CD14-positive monocyte (primary cell): Measurements from ENCODE around the gene TCP1. TPM values are rescaled to one million over a fixed set of nuclear protein-coding genes. Genes with fewer than 3 reads are reported as not detected.

ENCODE experiments used
- DNase-seq, 3 donors: peaks; one replicate each; pipeline ENCODE4 v3.0.0-alpha.2; 2011 to 2022
- H2AFZ ChIP-seq: 2 replicates; pipeline ENCODE4 v1.6.0; 2012; ENCODE audit warnings: mild to moderate bottlenecking, low read depth, low read length, inconsistent platforms; ENCODE audit not compliant: insufficient read depth, poor library complexity, severe bottlenecking
- H3K27ac ChIP-seq, 2 donors: 1 replicate in 1 of 2; 2 replicates in 1 of 2; pipeline ENCODE4 v1.5.1; 2012 to 2013; ENCODE audit warnings: low read length in 2 of 2, control low read depth in 1 of 2, inconsistent platforms in 1 of 2, low read depth in 1 of 2, mild to moderate bottlenecking in 1 of 2
- H3K27me3 ChIP-seq, 2 donors: one replicate each; pipeline versions ENCODE4 v1.6.0 to v1.6.1; 2011 to 2013; ENCODE audit warnings: low read length in 2 of 2; ENCODE audit not compliant: control insufficient read depth in 2 of 2, insufficient read depth in 2 of 2
- H3K36me3 ChIP-seq, 2 donors: replicated peaks in 1 of 2; 1 replicate in 1 of 2; 2 replicates in 1 of 2; pipeline versions ENCODE4 v1.5.1 to v1.6.1; 2012 to 2013; ENCODE audit warnings: low read length in 2 of 2, control low read depth in 1 of 2, inconsistent platforms in 1 of 2, mild to moderate bottlenecking in 1 of 2; ENCODE audit not compliant: insufficient read depth in 2 of 2, control insufficient read depth in 1 of 2
- H3K4me1 ChIP-seq, 2 donors: 1 replicate in 1 of 2; 2 replicates in 1 of 2; pipeline versions ENCODE4 v1.5.1 to v1.6.1; 2012 to 2013; ENCODE audit warnings: low read length in 2 of 2, control low read depth in 1 of 2, inconsistent platforms in 1 of 2, mild to moderate bottlenecking in 1 of 2, moderate library complexity in 1 of 2; ENCODE audit not compliant: insufficient read depth in 2 of 2, control insufficient read depth in 1 of 2
- H3K4me2 ChIP-seq: replicated peaks from 2 replicates; pipeline ENCODE3; 2012; ENCODE audit warnings: low read length, moderate library complexity, mild to moderate bottlenecking; ENCODE audit not compliant: poor library complexity, severe bottlenecking; ENCODE audit errors: extremely low read depth
- H3K4me3 ChIP-seq, 3 experiments: fragments of 200-600 bp in 1 of 3; sonication (generic) in 1 of 3; replicated peaks in 1 of 3; 1 replicate in 2 of 3; 2 replicates in 1 of 3; pipeline ENCODE4 v1.5.1; 2011 to 2013; ENCODE audit warnings: low read length in 3 of 3, mild to moderate bottlenecking in 3 of 3, control low read depth in 2 of 3, low read depth in 2 of 3, inconsistent platforms in 1 of 3, moderate library complexity in 1 of 3
- H3K79me2 ChIP-seq: 2 replicates; pipeline ENCODE4 v1.6.0; 2012; ENCODE audit warnings: mild to moderate bottlenecking, control low read depth, inconsistent platforms, low read length, moderate library complexity; ENCODE audit not compliant: insufficient read depth
- H3K9ac ChIP-seq: 2 replicates; pipeline ENCODE4 v1.6.0; 2017; ENCODE audit warnings: low read length, mild to moderate bottlenecking; ENCODE audit not compliant: insufficient read depth, poor library complexity, severe bottlenecking
- H3K9me3 ChIP-seq, 2 donors: replicated peaks in 1 of 2; 1 replicate in 1 of 2; 2 replicates in 1 of 2; pipeline versions ENCODE4 v1.5.1 to v1.6.1; 2012 to 2013; ENCODE audit warnings: low read length in 2 of 2, control low read depth in 1 of 2; ENCODE audit not compliant: control insufficient read depth in 1 of 2, insufficient read depth in 1 of 2
- H4K20me1 ChIP-seq: 2 replicates; pipeline ENCODE4 v1.6.0; 2012; ENCODE audit warnings: mild to moderate bottlenecking, low read length, control low read depth, moderate library complexity; ENCODE audit not compliant: insufficient read depth
- H3K27ac Mint-ChIP-seq, 7 donors: one replicate each; pipeline ENCODE4 v1.8.0; 2020; ENCODE audit warnings: mild to moderate bottlenecking in 7 of 7, mixed read lengths in 7 of 7, moderate library complexity in 6 of 7, inconsistent platforms in 2 of 7
- H3K27me3 Mint-ChIP-seq, 3 donors: one replicate each; pipeline ENCODE4 v1.8.0; 2021 to 2022; ENCODE audit warnings: low read depth in 3 of 3, mild to moderate bottlenecking in 3 of 3, mixed read lengths in 3 of 3, moderate library complexity in 3 of 3, inconsistent platforms in 1 of 3
- H3K36me3 Mint-ChIP-seq, 2 donors: one replicate each; pipeline ENCODE4 v1.8.0; 2020; ENCODE audit warnings: mixed read lengths in 2 of 2, inconsistent platforms in 1 of 2, mild to moderate bottlenecking in 1 of 2
- H3K4me1 Mint-ChIP-seq: one replicate; pipeline ENCODE4 v1.8.0; 2020; ENCODE audit warnings: mild to moderate bottlenecking, mixed read lengths
- H3K4me3 Mint-ChIP-seq, 2 donors: one replicate each; pipeline ENCODE4 v1.8.0; 2020; ENCODE audit warnings: mild to moderate bottlenecking in 2 of 2, mixed read lengths in 2 of 2, moderate library complexity in 1 of 2
- H3K9me3 Mint-ChIP-seq, 7 donors: one replicate each; pipeline ENCODE4 v1.8.0; 2020 to 2022; ENCODE audit warnings: mixed read lengths in 7 of 7, mild to moderate bottlenecking in 6 of 7, moderate library complexity in 6 of 7, inconsistent platforms in 2 of 7
- CTCF ChIP-seq: fragments of 200-600 bp; IDR thresholded peaks from one replicate; pipeline ENCODE4 v1.8.0; 2022; ENCODE audit warnings: antibody characterized with exemption, mild to moderate bottlenecking
- WGBS: methylation state at CpG from one replicate; pipeline ENCODE4 v1.1.5; 2013; ENCODE audit warnings: missing lambda C conversion rate; ENCODE audit not compliant: insufficient coverage; 5-methylcytosine and 5-hydroxymethylcytosine counted together
- intact Hi-C, 2 donors: fragments of 100-400 bp; cut with micrococcal nuclease; formaldehyde crosslinking; loops; one replicate each; pipeline versions ENCODE4 v1.15.0 to v1.15.1; 2023
- polyA plus RNA-seq, 3 donors: library from polyadenylated mRNA; depleted of rRNA in 1 of 3; unstranded in 2 of 3; stranded (reverse) in 1 of 3; fragments of 300-500 nt in 2 of 3; fragments of >200 nt in 1 of 3; fragmentation: Illumina TruSeq in 2 of 3; gene quantifications; 1 replicate in 2 of 3; 2 replicates in 1 of 3; pipeline ENCODE4 v1.2.3, GENCODE V29; 2012 to 2021

TCP1 gene
- polyA plus RNA-seq, 3 donors, result 44.5 to 79.5 (median 69.3) TPM

DNA sequence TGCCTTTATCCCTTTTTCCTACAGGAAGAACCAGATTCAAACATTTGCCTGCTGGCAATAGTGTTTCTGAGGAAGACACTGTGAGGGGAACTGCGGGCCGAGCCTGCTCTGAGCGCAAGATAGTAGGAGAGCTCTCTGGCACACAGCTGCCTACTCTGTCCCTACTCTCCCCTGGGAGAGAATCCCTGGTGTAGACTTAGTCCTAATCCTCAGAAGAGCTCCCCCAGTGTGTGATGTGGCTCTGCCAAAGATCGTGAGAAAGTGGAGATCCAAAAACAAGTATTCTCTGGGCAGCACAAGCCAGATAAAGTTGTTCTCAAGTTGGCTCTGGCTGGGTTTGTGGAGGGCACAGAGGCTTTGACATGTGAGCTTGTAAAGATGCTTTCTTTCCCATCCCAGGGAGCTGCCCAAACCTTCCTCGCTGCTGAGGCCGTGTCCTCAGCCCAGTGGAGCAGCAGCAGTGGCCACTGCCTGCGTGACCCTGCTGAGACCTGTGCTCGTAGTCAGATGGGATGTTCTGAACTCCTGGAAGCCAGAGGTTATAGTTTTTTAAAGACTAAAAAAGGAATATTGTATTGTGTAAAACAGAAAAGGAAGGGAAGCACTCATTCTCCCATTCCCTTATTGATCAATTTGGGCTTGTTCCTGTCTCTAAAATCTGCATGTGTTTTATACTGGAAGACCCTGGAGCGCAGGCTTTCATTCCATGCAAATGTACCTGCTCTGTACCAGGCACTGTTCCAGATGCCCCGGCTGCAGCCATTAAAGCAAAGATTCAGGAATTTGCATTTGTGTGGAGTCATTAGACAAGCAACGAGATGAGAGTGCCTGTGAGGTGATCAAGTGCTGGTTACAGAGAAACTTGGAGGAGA, 41.3 kb upstream of the TCP1 start:
- Histone ChIP-seq H3K36me3 (no peaks in the 10 kb centered on the region), H3K27ac (no peak overlapping the region), H2AFZ (peak overlapping the region; percentile 51), H3K4me2 (no peak overlapping the region), H3K9ac (no peak overlapping the region), H3K9me3 (no peaks in the 10 kb centered on the region), H3K79me2 (no peaks in the 10 kb centered on the region), H4K20me1 (no peaks in the 10 kb centered on the region), H3K27me3 (no peaks in the 10 kb centered on the region), H3K4me1 (peaks cover 28 to 32% of the 10 kb centered on the region in 2 donors), H3K4me3 (no peak overlapping the region)
- intact Hi-C loops, result no loop called here
- Mint-ChIP-seq H3K27ac (peak overlapping the region in 4 of 7 donors; percentile 24 to 73 (median 64)), H3K4me3 (no peak overlapping the region), H3K27me3 (peaks cover 0 to 4% (median 2%) of the 10 kb centered on the region in 3 donors), H3K36me3 (no peaks in the 10 kb centered on the region), H3K4me1 (peaks cover 30% of the 10 kb centered on the region), H3K9me3 (peaks cover 0 to 3% (median 0%) of the 10 kb centered on the region in 7 donors)
- WGBS, result 76% methylated on average over 6 of the region's 11 CpGs
- no peak for DNase-seq
- no peak for TF ChIP-seq CTCF

DNA sequence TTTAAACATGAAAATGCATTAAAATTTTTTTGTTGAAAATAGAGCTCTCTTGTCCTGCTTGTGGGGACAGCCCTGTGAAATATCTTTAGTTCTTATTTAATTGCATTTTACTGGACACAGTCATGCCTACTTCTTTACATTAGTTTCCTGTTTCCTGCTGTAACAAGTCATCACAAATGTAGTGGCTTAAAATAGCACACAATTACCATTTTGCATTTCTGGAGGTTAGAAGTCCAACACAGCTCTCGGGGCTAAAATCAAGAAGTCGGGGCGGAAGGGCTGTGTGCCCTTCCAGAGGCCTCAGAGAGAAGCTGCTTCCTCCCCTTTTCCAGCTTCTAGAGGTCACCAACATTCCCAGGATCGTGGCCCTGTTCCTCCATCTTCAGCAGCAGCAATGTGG, 40.1 kb upstream of the TCP1 start:
- no peaks in the 10 kb centered on the region for H3K27me3 ChIP-seq
- Mint-ChIP-seq H3K4me1 (peaks cover 30% of the 10 kb centered on the region), H3K4me3 (peak overlapping the region in 1 of 2 donors; percentile 59), H3K9me3 (peaks cover 0 to 5% (median 0%) of the 10 kb centered on the region in 7 donors), H3K27ac (peak overlapping the region; percentile 17 to 85 (median 76)), H3K27me3 (peaks cover 0 to 4% (median 2%) of the 10 kb centered on the region in 3 donors), H3K36me3 (no peaks in the 10 kb centered on the region)
- 0% methylated on average over 4 of the region's 4 CpGs for WGBS
- intact Hi-C loops, result no loop called here
- DNase-seq, result peak; percentile 29 to 37 (median 34)
- no peaks in the 10 kb centered on the region for H3K36me3 ChIP-seq
- H4K20me1 ChIP-seq, result no peaks in the 10 kb centered on the region
- peaks cover 28 to 32% of the 10 kb centered on the region in 2 donors for H3K4me1 ChIP-seq
- TF ChIP-seq CTCF, result no peak
- H3K27ac ChIP-seq, result peak overlapping the region; percentile 26 to 39
- no peak overlapping the region for H3K9ac ChIP-seq
- peak overlapping the region; percentile 51 for H2AFZ ChIP-seq
- peak overlapping the region; percentile 45 for H3K4me2 ChIP-seq
- no peaks in the 10 kb centered on the region for H3K9me3 ChIP-seq
- peak overlapping the region in 1 of 3 experiments; percentile 7 for H3K4me3 ChIP-seq
- H3K79me2 ChIP-seq, result no peaks in the 10 kb centered on the region
